NCI-H748 treated with DMSO at 0.1 percent for 48 hours (cell line): Measurements from ENCODE around the gene PI4KB.

Experiments used
- DNase-seq: peaks from one replicate; lab custom pipeline; 2025; lab: John Stamatoyannopoulos, UW

Gene PI4KB

GRCh38 chr1:151346082-151346768, 19.0 kb upstream of the PI4KB start:
- DNase-seq: no peak

GRCh38 chr1:151344291-151344690, 17.1 kb upstream of the PI4KB start:
- no peak for DNase-seq

DNA sequence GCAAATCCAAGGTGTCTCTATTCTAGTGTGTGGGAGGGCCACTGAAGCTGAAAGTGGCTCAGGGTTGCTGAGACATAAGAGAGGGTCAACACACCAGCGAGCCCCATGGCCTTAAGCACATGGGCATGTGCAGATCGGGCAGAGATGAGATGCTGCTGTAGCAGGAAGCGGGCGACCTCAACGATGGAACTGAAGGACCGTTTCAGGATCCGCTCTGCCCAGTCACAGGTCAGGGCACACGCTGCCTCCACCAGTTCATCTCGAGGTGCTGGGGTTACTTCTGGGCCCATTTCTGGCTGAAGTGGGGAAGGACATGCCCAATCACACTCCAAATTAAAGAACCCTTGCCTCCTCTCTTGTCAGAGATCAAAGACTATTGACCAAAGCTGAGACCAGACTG, 16.4 kb upstream of the PI4KB start:
- no peak for DNase-seq

GRCh38 chr1:151342569-151342968, 15.4 kb upstream of the PI4KB start:
- no peak for DNase-seq

DNA sequence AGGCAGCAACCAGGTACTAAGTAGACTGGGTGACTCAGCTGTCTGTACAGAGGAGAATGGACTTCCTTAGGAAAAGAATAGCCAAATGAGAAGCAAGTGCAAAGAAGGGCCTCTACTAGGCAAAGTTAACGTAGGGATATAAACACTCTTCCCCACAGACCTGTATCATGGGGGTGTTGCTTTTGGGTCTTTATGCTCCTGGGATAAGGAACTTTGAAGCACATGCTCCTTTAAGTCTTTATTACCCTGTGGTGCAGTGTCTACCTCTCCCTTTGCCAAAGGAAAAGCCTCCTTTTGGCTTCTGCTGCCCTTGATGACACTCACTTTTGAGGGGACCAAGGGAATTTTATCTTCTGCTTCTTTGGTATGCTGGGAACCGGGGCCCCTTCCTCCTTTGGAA, 14.8 kb upstream of the PI4KB start:
- no peak for DNase-seq

DNA sequence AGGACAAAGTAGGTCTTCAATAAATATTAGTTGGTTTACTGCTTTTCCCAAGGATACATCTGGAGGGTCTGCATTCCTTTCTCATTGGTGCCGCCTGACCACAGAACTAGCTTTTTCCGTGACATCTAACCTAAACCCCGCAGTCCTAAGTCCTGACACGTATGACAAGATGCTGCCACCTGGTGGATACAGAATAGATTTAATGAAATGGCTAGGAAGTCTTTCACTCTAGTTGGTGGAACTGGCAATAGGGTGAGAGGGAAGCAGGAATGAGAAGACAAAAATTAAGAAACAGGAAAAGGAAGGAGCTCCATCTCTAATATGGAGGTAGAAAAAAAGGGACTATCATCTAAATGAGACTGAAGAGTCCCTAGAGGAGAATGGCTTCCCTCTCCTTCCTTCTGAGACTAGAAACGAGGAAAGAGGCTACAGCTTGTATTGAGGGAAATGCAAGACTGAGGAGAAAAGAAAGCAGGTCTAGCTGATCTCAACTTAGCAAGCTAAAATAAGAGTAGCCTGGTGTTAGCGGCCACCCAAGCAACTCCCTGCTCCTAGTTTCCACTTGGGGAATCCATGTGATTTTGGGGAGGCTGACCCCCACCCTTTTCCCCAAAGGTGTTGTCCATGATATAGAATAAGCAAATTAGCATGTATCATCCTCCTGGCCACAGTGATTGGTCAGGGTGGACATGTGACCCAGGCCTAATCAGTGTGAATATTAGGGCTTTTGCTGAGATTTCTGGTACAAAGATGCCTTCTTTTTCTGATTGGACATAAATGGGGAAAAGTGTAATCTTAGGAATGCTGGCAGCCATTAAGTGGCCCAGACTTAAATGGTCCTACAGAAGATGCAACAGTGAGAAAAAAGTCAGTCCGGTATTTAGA, 13.9 kb upstream of the PI4KB start:
- peak; percentile 80 for DNase-seq

DNA sequence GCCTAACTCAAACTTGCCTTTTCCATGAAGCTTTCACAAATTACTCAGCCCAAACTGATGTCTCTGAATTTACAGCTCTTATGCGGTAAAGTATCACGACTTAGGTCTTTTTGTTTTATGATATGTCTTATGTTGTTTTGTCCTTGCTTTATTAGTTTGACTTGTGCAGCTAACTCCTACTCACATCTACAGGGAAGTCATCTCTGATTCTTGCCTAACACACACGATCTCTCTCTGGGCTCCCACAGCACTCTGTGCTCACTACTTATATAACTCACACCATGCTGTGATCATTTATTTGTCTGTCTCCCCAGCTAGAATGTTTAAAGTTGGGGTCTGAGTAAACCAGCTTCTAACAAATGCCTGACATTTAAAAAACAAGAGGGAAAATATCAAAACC, 9.3 kb upstream of the PI4KB start:
- DNase-seq: no peak

DNA sequence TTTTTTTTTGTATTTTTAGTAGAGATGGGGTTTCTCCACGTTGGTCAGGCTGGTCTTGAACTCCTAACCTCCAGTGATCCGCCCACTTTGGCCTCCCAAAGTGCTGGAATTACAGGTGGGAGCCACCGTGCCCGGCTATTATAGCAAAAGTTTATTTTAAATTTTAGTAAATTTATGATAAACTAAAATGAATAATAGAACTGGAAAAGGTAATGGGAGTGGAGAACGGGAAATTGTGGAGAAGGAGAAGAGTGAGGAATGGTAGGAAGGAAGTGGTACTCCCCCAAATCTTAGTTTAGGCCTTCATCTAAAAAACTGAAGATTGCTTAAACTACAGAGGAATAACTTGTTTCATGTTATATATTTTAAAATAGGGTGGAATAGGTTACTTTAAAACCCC, 7.6 kb upstream of the PI4KB start:
- no peak for DNase-seq

DNA sequence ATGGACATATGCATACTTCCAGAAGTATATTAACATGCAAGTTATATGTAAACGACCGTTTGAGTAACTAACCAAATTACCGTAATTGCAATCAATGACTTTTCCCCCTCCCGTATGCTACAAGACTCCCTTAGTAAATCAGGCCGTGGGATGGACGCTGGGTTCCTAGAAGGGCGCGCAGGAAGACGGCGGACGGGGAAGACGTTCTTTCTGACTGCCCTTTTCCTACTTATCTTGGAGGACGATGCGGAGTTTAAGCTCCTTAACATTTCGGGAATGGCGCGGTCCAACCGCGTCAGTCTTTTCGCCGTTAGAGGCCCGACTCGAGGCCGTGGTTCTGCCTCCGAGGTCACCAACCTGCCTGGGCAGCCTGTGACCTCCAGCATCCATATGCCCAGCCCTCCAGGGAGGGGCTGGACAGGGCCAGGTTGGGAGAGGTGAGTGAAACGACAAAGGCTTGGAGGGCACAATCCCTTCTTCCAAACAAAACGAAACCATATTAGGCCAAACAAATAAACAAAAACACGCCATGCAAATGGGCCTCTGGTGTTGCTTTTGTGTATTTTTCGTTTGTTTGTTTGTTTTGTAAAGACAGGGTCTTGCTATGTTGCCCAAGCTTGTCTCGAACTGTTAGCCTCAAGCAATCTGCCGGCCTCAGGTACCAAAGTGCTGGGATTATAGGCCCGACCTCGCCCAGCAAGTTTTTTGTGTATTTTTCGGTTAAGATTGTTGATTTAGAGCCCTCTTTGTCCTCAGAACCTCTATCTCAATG, 873 bp upstream of the PI4KB start:
- DNase-seq: no peak

GRCh38 chr1:151326619-151327222, 495 bp downstream of the PI4KB start:
- DNase-seq: no peak

- no peak for DNase-seq
Measured at GRCh38 chr1:151325646-151326429, 1.4 kb downstream of the PI4KB start.

DNA sequence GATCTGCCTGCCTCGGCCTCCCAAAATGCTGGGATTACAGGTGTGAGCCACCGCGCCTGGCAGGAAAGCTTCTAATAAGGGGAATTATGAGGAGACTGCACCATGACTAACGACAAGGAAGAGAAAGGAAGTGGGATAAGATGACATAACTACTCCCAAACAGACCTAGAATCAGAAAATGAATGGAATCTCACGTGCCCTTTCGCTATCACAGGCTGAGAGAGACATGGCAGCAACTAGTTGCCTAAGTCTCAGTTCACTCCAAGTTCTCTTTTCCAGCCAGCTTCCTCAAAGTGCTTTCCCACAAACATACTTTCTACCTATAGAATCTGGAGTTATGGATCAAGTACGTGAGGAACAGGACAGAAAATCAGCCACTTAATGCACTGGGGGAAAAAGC, 2.0 kb downstream of the PI4KB start:
- DNase-seq: no peak

DNA sequence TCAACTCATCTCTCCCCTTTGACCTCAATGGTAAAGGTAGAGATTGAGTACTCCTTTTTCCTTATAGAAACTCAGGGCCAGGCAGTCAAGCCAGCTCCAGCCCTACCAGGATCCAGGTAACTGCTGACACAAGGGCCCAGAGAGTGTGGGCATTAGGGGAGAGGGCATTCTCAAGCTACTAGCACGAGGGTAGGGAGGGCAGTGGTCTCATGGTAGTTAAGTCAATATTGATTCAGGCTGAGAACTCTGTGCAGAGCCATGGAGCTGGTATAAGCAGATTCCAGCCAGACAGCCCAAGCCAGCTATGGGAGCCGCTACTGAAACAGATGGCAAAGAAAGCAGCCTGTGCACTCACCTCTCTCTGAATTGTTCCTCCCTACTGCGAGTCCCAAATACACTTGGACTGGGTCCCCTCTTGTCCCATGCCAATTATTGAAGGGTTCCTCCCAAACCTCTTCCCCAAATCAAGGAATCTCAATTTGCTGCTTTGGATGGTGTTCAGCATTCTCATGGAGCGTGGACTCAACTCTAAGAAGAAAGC, 2.8 kb downstream of the PI4KB start:
- no peak for DNase-seq

GRCh38 chr1:151318975-151319374, 8.2 kb downstream of the PI4KB start:
- no peak for DNase-seq

DNA sequence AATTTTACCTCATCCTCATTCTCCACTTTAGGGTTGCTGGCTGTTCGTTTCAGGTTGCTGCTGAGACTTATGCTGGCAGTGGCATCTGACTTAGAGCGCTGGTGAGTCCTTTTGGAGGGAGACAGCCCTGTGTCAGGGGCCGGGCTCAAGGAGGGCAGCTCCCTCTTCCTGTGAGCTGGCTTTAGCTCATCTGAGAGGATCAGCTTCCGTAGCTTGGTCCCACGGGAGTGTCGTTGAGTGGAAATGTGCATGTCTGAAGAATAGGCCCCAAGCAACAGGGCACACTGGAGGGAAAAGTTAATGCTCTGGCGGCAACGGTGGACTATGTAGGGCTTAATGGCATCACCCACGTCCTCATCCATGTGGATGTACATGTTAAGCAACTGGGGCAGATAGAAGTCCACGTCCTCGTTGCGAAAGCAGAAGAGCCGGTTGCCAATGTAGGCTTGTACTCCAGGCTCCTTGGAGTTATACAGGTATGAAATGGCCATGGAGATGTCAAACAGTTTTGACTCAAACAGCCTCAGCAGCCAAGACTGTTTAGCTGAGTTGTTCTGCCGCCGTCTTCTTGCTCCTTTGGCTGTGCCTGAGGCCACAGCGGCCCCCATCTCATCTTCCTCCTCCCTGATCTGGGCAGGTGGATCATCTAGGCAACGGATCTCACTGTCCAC, 11.5 kb downstream of the PI4KB start:
- no peak for DNase-seq

DNA sequence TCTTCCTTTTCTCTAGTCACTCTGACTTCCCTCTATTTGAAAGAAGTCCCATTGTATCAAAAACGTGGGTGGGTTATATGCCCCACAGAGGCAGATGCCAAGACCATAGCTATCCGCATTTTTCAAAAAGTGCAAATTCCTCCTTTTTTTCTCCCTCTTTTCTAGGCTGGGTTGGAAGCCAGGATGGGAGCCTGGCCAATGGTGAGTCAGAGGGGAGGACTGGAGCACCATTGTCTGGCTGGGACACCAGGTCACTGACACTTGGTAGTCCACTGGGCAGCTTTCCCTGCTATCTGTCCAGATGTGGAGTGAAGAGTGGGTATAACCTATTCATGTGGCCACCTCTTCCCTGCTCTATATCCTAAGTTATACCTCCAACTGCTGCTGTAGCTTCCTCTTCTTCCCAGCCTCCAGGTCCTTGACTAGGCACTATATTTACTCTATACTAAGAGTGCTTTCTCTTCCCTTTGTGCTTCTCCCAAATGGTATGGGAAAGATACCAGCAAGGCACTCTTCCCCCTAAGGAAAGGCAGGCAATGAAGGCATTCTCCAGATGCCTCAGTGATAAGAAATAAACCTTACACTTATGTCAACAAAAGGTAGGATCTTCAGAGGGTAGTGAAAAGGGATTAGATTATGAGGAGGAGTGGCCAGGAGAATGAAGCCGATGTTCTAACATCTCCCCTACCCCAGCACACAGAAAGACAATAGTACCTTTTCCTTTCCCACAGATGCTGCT, 12.9 kb downstream of the PI4KB start:
- DNase-seq: no peak

- DNase-seq: no peak
Measured at GRCh38 chr1:151313501-151313900, 13.7 kb downstream of the PI4KB start.

DNA sequence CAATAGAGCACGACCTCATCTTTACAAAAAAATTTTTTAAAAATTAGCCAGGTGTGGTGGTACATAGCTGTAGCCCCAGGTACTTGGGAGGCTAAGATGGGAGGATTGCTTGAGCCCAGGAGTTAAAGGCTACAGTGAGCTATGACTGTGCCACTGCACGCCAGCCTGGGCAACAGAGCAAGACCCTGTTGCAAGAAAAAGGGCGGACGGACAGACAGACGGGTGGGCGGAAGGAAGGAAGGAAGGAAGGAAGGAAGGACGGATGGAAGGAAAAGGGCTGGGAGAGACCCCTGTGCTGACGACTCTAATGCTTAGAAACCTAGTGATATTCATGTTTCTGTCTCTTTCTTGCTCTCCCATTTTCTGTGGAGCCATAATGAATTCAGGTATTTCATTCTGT, 14.4 kb downstream of the PI4KB start:
- no peak for DNase-seq

GRCh38 chr1:151312411-151312810, 14.8 kb downstream of the PI4KB start:
- DNase-seq: no peak
